GM19452 (cell line): ENCODE measurements around the gene SLIT3.

ENCODE experiments used
- ATAC-seq: cut with Tn5 transposase; IDR thresholded peaks from one replicate; pipeline ENCODE4 v1.9.1; 2021; ENCODE audit not compliant: unreplicated experiment

Gene SLIT3

DNA sequence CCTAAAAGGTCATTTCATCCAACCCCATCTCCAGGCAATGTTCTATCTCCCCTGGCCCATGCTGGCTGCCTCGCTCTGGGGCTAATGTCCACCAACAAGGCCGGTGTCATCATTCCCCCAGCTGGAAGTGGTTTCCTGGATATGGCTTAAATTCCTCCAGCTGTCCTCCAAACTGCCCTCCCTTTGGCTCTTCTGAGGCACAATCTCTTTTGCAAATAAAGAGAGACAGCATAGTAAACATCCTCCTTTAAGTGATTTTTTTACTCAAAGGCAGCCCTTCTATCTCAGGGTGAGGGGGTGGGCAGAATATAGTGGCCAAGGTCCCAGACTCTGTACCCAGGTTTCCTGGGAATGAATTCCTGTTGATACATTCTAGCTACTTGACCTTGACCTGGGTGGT is 604.3 kb downstream of the SLIT3 start:
- no peak for ATAC-seq

DNA sequence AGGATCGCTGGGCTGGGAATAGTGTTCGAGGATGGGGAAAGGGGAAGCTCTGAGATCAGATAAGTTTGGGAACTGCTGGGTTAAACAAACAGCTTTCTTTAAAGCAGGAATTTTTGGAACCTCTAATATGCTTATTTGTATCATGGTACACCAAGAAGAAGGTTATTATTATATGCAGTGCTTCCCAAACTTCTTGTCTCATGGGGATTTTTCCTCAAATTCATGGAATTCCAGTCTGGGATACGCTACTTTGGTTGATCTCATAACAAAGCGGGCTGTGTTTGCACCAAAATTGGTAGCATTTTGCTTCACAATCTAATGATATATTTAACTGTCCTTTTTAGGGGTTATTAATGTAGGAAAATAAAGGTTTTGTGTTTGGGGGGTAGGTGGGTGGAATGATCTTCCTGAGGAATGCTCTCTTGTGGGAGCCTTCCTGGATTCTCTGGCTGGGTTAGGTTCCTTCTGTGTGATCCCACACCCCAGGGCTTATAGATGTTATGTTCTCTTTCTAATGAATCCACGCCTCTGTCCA is 605.6 kb downstream of the SLIT3 start:
- ATAC-seq: no peak

GRCh38 chr5:168694289-168694688 is 606.6 kb downstream of the SLIT3 start:
- no peak for ATAC-seq

DNA sequence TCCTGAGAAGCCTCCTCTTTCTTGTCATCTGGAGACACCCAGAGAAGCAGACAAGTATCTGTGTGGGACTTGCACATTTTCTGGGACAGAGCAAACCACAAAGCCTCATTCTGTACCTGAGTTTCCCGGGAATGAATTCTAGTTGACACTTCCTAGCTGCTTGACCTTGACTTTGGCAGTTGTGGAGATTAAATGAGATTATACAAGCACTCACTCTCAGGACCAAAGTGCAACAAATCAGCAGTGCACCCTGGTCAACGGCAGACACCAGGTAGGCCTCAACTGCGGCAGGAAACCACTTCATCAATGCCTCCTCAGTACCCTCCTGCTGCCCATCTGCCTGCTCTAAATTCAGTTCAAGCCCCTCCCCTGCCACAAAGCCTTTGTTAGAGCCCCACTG is 607.1 kb downstream of the SLIT3 start:
- no peak for ATAC-seq

DNA sequence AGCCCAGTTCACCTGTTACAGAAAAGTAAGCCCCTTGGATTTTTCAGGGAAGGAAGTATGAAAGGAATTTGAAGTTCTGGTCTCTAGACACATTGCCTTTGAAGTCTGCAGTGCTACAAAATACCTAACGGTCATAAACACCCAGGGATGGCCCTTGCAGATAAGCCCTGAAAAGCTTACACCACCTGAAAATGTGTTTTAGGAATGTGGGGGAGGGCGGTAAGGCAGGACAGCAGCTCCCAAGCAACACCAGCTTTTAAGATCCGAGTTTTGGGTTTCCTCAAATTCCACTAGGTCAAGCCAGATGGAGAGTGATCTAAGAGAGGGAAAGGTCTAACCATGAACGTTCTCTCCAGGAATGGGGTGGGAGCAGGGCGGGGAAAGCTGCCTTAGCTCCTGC is 607.6 kb downstream of the SLIT3 start:
- ATAC-seq: no peak

DNA sequence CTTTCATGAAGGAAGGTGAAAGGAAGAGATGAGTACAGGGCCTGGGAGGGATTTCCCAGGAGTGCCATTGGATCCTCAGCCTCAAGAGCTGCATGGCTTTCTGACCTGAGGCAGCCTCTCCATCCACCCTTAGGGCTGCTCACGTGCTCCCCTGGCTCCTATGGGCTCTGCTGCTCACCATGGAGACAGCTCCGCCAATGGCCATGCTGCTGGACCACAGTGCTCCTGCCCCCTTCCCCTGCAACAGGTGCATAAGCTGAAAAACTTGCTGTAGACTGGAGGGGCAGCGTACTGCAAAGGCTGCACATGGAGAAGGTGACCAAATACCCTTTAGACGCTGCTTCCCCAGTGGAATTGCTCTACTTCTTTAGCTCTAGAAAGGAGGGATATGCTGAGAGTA is 609.0 kb downstream of the SLIT3 start:
- no peak for ATAC-seq

DNA sequence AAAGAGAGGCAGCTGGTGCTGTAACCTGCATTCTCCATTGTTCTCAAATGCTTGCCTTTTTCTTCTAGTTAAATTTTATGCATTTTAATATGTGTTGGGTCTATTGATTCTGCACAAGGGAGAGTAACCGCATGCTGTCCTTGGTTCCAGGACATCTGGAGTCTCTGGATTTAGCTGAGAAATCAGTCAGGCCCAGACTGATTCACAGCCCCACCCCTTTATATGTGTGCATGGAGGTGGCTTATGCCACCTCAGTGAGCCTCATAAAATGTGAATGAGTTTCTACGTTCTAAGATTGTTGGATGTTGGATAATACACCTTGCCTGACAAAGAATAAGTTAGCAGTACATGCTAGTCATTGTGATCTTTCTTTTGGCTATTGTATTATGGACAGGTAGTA is 611.7 kb downstream of the SLIT3 start:
- no peak for ATAC-seq

- no peak for ATAC-seq
Measured at GRCh38 chr5:168686837-168687236, 614.1 kb downstream of the SLIT3 start.

- ATAC-seq: no peak
Measured at GRCh38 chr5:168685566-168685965, 615.4 kb downstream of the SLIT3 start.

- no peak for ATAC-seq
Measured at GRCh38 chr5:168683927-168684295, 617.0 kb downstream of the SLIT3 start.

DNA sequence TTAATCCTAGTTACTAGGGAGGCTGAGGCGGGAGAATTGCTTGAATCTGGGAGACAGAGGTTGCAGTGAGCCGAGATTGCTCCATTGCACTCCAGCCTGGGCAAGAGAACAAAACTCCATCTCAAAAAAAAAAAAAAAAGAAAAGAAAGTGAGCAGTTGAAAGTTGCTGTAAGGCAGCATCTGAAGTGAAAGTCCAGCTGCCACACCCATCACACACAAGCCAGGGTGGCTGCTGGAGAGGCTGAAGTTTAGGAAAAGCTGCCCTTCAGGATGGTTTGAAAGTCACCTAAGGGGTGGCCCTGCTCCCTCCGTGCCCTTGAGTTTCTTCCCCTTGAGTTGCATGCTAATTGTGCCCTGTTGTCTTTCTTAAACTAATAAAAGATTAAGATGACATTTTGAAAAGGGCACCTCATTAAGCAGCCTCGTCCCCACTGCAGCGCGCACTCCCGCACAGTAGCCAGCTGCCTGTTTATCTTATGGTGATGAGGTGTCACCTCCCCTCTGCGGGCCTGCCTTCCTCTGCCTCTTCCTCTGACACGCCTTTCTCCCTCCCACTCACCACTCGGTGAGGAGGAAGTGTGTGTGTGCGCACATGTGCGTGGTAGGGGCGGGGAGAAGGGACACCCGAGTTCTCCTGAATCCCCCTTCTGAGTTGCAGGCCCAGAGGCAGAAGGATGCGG is 617.6 kb downstream of the SLIT3 start:
- ATAC-seq: no peak

DNA sequence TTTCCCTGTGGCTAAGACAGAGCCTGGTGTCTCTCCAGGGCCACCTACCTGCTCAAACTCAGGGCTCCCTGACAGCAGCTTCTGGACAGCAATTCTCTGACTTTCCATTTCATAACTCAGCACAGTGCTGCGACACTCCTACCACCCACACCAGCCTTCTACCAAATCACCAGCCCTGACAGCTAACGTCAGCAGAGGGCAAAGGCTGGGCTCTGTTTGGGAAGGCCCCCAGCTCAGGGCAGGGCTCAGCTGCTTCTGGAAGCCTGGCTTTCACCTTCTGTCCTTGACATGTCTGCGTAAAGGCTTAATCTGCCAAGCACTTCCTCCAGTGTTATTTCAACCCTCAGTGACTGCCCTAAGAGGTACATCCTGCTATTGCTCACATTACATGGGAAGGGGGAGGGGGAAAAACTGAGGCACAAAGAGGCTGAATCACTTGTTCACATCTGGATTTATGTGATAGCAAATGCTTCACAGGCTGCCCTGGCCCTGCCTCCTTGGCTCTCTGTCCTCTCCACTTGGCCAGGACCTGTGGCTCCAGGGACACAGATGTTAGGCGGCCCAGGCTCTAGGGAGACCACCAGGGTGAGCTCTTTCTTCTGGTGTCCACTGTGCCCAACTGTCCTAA is 619.3 kb downstream of the SLIT3 start:
- no peak for ATAC-seq

GRCh38 chr5:168680395-168680794 is 620.5 kb downstream of the SLIT3 start:
- ATAC-seq: no peak

DNA sequence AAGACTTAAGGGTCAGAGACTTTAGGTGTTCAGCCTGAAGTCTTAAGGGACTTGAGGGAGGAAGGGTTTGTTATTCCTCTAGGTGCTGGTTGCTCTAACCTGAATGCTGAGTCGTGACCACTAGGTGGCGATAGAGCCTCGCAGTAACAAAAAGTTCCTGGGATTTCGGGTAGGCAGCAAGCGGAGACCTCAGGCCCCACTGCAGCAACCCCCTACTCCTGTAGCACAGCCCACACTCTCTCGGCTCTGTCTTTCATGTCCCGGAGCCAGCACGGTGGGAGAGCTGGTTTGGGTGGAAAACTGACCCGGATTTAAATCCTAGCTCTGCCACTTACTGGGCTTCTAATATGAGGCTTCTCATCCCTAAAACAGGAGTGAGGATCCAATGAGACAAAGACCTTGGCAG is 621.4 kb downstream of the SLIT3 start:
- ATAC-seq: peak; percentile 53

GRCh38 chr5:168676501-168676900 is 624.4 kb downstream of the SLIT3 start:
- no peak for ATAC-seq

DNA sequence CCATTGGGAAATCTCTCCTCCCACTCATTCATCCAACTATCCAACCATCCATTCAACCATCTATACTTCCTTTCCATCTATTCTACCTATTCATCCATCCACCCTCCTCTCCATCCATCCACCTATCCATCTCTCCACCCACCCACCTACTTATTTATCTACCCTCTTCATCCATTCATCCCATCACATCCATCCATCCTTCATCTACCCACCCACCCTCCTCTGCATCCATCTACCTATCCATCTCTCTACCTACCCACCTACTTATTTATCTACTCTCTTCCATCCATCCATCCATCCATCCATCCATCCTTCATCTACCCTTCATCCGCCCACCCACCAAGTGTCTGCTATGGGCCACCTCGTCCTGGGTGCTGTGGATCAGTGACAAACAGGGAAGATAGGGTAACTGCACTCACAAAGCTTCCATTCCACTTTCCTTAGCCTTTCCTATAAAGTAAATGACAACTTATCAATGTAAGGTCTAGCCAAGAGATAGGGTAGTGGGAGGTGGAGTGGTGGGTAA is 625.0 kb downstream of the SLIT3 start:
- ATAC-seq: no peak

DNA sequence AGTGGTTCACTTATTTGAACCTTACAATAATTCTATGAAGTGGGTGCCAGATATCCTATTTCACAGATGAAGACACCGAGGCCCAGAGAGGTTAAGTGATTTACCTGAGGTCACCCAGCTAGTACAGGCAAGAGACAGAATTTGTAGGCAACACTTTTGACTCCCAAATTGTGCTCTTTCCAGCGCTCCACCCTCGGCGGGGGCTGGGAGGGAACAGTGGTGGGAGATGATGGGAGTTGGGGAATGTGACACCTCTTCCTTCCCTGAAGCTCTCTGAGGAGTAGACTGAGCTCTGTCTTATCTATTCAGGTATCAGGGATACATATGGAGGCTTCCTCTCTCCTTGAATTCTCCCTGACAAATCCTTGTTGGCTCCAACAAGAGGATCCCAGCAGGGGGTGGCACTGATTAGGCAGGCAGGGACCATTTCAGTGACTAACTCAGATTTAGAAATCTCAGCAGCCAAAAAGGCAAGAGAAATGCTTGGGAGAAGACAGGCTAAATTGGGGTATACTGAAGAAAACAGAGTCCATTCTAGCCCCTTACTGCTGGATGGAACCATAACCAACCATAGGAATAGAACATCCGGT is 626.0 kb downstream of the SLIT3 start:
- no peak for ATAC-seq

DNA sequence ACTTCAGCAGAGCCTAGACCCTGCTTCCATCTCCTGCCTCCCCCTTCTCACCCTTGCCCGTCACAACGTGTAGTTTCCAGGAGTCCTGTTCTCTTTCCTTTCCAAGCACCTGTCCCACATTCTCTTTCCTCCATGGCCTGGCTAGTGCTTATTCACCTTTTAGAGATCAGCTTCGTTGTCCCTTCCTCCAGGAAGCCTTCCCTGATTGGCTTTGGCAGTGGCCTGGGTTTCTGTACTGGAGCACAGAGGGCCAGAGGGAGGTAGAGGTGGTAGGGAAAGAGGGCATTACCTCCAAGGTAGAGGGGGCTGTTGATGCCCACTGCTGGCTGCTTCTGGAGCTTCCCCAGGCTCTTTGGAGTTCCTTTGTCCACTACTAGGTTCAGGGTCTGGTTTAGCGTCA is 628.1 kb downstream of the SLIT3 start:
- ATAC-seq: no peak

- no peak for ATAC-seq
Measured at GRCh38 chr5:168672016-168672415, 628.9 kb downstream of the SLIT3 start.

GRCh38 chr5:168670881-168671575 is 629.9 kb downstream of the SLIT3 start:
- ATAC-seq: no peak

DNA sequence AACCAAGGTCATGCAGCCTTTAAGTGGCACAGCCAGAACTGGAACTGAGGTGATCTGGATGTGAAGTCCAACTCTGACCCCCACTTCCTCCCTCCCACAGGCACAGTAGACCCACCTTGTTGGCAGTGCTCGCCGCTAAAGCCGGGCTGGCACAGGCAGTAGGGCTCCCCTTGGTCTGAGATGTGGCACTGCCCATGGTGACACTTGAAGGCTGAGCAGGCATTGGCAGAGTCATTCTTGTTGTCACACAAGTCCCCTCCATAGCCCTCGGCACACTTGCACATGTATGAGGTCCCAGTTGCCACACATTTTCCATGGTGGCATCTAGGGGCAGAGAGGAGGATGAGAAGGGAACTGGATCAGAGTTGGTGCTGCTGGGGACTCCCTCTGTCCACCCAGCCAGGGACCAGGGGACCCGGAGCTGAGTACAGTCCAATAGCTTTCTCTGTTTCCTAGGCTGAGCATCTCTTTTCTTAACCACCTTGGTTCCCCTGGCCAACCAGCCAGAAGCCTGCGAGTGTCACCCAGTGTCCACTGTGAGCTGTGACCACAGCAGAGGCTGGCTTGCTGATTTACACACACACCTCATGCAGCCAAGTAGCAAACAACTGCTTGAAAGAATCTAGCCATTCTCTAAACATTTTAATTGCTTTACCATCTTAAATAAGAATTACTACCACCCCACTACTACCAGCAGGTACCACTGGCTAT is 631.1 kb downstream of the SLIT3 start:
- ATAC-seq: no peak
